HEK293T (cell line): ENCODE results near the gene PLEKHA4.

Source experiments
- CTCF ChIA-PET: fragments of 350-600 bp; formaldehyde crosslinking; extraction: SDS; loops from one replicate; lab custom pipeline; 2021; ENCODE audit warnings: antibody characterized with exemption, inconsistent platforms; lab: Yijun Ruan, JAX
- POLR2A ChIA-PET: fragments of 350-600 bp; formaldehyde crosslinking; extraction: SDS; loops from one replicate; lab custom pipeline; 2020; ENCODE audit warnings: antibody characterized with exemption, inconsistent platforms; lab: Yijun Ruan, JAX
- DNase-seq: peaks from one replicate; pipeline ENCODE4 v3.0.0; 2012; ENCODE audit warnings: mixed read lengths; ENCODE audit errors: extremely low spot score
- ARNT ChIP-seq: fragments of 450-650 bp; IDR thresholded peaks from 2 replicates; pipeline ENCODE4 v1.6.1; 2017; ENCODE audit warnings: mild to moderate bottlenecking
- BHLHE40 ChIP-seq: fragments of 450-650 bp; IDR thresholded peaks from 2 replicates; pipeline ENCODE4 v1.6.1; 2016; ENCODE audit warnings: mild to moderate bottlenecking, moderate library complexity, borderline replicate concordance
- CTBP1 ChIP-seq: fragments of 450-650 bp; IDR thresholded peaks from 2 replicates; pipeline ENCODE4 v1.6.1; 2016; ENCODE audit warnings: borderline replicate concordance
- ELF4 ChIP-seq: fragments of 450-650 bp; IDR thresholded peaks from 2 replicates; pipeline ENCODE4 v1.6.1; 2017; ENCODE audit warnings: antibody characterized with exemption
- FOXA1 ChIP-seq: fragments of 450-650 bp; IDR thresholded peaks from 2 replicates; pipeline ENCODE4 v1.6.1; 2016; ENCODE audit warnings: mild to moderate bottlenecking
- FOXK2 ChIP-seq: fragments of 450-650 bp; IDR thresholded peaks from 2 replicates; pipeline ENCODE4 v1.6.1; 2016; ENCODE audit warnings: mild to moderate bottlenecking
- FOXM1 ChIP-seq: fragments of 450-650 bp; IDR thresholded peaks from 2 replicates; pipeline ENCODE4 v1.6.1; 2017; ENCODE audit warnings: mild to moderate bottlenecking, borderline replicate concordance
- HDGF ChIP-seq: fragments of 450-650 bp; IDR thresholded peaks from 2 replicates; pipeline ENCODE4 v1.6.1; 2017; ENCODE audit warnings: antibody characterized with exemption, borderline replicate concordance
- L3MBTL2 ChIP-seq: fragments of 450-650 bp; conservative IDR thresholded peaks from 2 replicates; pipeline ENCODE4 v1.6.1; 2016; ENCODE audit warnings: mild to moderate bottlenecking
- LEF1 ChIP-seq: fragments of 450-650 bp; IDR thresholded peaks from 2 replicates; pipeline ENCODE4 v1.6.1; 2017; ENCODE audit warnings: mild to moderate bottlenecking, borderline replicate concordance
- NFRKB ChIP-seq: fragments of 450-650 bp; IDR thresholded peaks from 2 replicates; pipeline ENCODE4 v1.6.1; 2016; ENCODE audit warnings: mild to moderate bottlenecking, moderate library complexity
- SP1 ChIP-seq: fragments of 450-650 bp; IDR thresholded peaks from 2 replicates; pipeline ENCODE4 v1.6.1; 2017
- SUZ12 ChIP-seq: fragments of 450-650 bp; IDR thresholded peaks from 2 replicates; pipeline ENCODE4 v1.6.1; 2016; ENCODE audit warnings: mild to moderate bottlenecking
- TARDBP ChIP-seq: fragments of 450-650 bp; IDR thresholded peaks from 2 replicates; pipeline ENCODE4 v1.6.1; 2016
- ZNF384 ChIP-seq: fragments of 450-650 bp; IDR thresholded peaks from 2 replicates; pipeline ENCODE4 v1.6.1; 2016
- TF ChIP-seq, protein P1 (sequence below): fragments of 450-650 bp; IDR thresholded peaks from 2 replicates; pipeline ENCODE4 v1.6.1; 2016

PLEKHA4 gene

DNA sequence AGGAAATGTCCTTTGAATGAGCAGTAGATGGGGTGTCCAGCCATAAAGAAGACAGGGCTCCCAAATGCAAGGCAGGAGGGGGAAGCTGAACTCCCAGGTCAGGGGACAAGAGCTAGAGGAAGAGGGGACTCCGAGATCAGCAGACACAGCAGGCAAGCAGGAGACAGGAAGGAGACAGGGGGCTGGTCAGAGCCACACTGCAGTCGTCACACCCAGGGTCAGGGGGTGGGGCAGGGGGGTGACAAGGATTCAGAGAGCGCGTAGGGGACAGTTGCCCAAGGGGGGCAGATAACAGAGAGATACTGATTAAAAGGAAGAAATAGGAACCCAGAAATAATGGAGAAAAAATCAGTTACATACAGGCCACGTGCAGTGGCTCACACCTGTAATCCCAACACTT is 35.4 kb downstream of the PLEKHA4 start:
- TF ChIP-seq FOXK2 (no peak), FOXM1 (no peak), NFRKB (no peak), FOXA1 (no peak), SP1 (no peak), TARDBP (no peak), LEF1 (no peak), HDGF (no peak), ELF4 (no peak), CTBP1 (no peak), SUZ12 (no peak), ARNT (no peak), ZNF384 (no peak)
- TF ChIP-seq, protein P1, sequence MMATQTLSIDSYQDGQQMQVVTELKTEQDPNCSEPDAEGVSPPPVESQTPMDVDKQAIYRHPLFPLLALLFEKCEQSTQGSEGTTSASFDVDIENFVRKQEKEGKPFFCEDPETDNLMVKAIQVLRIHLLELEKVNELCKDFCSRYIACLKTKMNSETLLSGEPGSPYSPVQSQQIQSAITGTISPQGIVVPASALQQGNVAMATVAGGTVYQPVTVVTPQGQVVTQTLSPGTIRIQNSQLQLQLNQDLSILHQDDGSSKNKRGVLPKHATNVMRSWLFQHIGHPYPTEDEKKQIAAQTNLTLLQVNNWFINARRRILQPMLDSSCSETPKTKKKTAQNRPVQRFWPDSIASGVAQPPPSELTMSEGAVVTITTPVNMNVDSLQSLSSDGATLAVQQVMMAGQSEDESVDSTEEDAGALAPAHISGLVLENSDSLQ = no peak
- no peak for DNase-seq
- CTCF ChIA-PET = interaction anchor here (1.4 to 1.5 kb wide), 2 partner anchors 38 to 45 kb away, joined by 5 to 6 read pairs; no protein-coding TSS in a partner anchor
- POLR2A ChIA-PET = interaction anchor here (0.7 kb wide), 1 partner anchor 39 kb away, joined by 3 read pairs; the partner anchor contains the start of gene PPP1R15A

DNA sequence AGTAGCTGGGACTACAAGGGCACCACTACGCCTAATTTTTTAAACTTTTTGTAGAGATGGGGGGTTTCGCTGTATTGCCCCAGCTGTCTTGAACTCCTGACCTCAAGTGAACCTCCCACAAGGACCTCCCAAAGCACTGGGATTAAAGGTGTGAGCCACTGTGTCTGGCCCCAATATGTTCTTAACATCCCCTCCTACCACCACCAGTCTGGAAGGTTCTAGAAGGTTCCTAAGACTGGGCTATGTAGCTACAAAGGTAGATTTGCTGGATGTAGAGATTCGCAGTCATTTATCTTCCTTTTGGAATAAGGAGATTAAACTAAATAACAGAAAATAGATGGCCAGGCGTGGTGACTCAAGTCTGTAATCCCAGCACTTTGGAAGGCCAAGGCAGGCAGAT is 37.5 kb downstream of the PLEKHA4 start:
- ChIA-PET CTCF (interaction anchor here (0.6 to 1.8 kb wide), 2 partner anchors 18 to 395 kb away, joined by 3 to 4 read pairs; no protein-coding TSS in a partner anchor), POLR2A (interaction anchor here (1.3 kb wide), 1 partner anchor 20 kb away, joined by 3 read pairs; the partner anchor contains the start of gene BCAT2)
- TF ChIP-seq SP1 = no peak
- TF ChIP-seq, protein P1 = no peak
- no peak for TF ChIP-seq ARNT
- TF ChIP-seq FOXA1 = no peak
- TF ChIP-seq TARDBP = no peak
- TF ChIP-seq LEF1 = no peak
- no peak for TF ChIP-seq HDGF
- DNase-seq = no peak

DNA sequence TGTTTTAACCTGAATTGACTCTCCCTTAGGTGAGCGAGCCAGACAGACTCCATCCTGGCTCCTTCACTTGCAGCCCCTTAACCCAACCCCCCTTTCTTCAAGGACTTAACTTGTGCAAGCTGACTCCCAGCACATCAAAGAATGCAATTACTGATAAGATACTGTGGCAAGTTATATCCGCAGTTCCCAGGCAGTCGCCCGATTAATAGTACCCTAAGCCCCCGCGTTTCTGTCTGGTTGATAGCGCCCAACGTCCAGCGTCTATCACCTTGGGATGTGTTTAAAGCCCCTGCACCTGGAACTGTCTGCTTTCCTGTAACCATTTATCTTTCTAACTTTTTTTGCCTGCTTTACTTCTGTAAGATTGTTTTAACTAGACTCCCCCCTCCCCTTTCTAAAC is 38.3 kb downstream of the PLEKHA4 start:
- no peak for TF ChIP-seq HDGF
- TF ChIP-seq SUZ12 = no peak
- no peak for TF ChIP-seq FOXA1
- no peak for TF ChIP-seq L3MBTL2
- TF ChIP-seq, protein P1 = no peak
- TF ChIP-seq LEF1 = no peak
- TF ChIP-seq FOXK2 = no peak
- TF ChIP-seq ELF4 = no peak
- TF ChIP-seq ARNT = no peak
- TF ChIP-seq TARDBP = no peak
- TF ChIP-seq NFRKB = no peak
- no peak for TF ChIP-seq BHLHE40
- no peak for TF ChIP-seq FOXM1
- no peak for TF ChIP-seq CTBP1
- no peak for TF ChIP-seq ZNF384
- DNase-seq = no peak
- ChIA-PET POLR2A (interaction anchor here (1.3 kb wide), 1 partner anchor 20 kb away, joined by 3 read pairs; the partner anchor contains the start of gene BCAT2), CTCF (interaction anchor here (0.6 to 1.8 kb wide), 4 partner anchors 12 to 1914 kb away, joined by 3 to 4 read pairs (median 3); no protein-coding TSS in a partner anchor)

DNA sequence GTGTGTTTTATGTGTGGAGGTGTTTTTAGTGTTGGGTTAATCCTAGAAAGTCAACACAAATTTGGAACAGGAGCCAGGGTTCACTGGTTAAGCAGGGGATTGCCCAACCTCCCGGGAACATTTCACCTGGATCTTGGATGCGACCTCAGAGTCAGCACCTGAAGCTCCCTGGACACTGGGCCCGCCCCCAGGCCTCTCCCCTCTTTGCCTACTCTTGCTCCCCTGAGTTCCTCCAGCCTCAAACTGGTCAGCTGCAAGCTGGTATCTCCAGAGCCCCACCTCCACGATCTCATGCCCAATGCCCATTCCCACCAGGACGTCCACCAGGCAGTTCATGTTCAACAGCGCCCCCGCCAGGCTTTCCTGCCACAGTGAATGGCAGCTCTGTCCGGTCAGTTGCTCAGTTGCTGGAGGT is 41.8 kb downstream of the PLEKHA4 start:
- ChIA-PET CTCF (interaction anchor here (0.6 to 1.3 kb wide), 3 partner anchors 11 to 50 kb away, joined by 3 to 4 read pairs (median 3); no protein-coding TSS in a partner anchor), POLR2A (no interaction called here)
- no peak for TF ChIP-seq HDGF
- no peak for TF ChIP-seq CTBP1
- TF ChIP-seq LEF1 = no peak
- no peak for TF ChIP-seq BHLHE40
- no peak for TF ChIP-seq TARDBP
- no peak for TF ChIP-seq ARNT
- TF ChIP-seq, protein P1 = no peak
- no peak for TF ChIP-seq SUZ12
- TF ChIP-seq ELF4 = no peak
- TF ChIP-seq ZNF384 = no peak
- no peak for TF ChIP-seq SP1
- TF ChIP-seq FOXM1 = no peak
- no peak for TF ChIP-seq FOXK2
- no peak for TF ChIP-seq FOXA1
- TF ChIP-seq NFRKB = no peak
- TF ChIP-seq L3MBTL2 = no peak
- no peak for DNase-seq

DNA sequence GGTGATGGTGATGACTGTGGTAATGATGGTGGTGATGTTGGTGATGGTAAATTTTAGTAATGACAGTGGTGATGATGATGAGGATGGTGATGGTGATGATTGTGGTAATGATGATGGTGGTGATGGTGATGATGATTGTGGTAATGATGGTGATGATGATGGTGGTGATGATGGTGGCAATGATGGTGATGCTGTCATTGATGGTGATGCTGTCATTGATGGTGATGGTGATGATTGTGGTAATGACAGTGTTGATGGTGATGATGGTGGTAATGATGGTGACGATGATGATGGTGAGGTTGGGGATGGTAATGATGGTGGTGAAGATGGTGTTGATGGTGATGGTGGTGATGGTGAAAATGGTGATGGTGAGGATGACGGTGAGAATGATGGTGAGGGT is 45.9 kb downstream of the PLEKHA4 start:
- no peak for DNase-seq
- ChIA-PET CTCF (no interaction called here), POLR2A (no interaction called here)
- TF ChIP-seq L3MBTL2 = no peak
- TF ChIP-seq SUZ12 = no peak
- TF ChIP-seq LEF1 = no peak
- TF ChIP-seq, protein P1 = no peak
- no peak for TF ChIP-seq ARNT
- TF ChIP-seq CTBP1 = peak; percentile 50; the same call in 1 of the 2 replicates
- TF ChIP-seq HDGF = no peak
- no peak for TF ChIP-seq FOXK2
